HG02938 (cell line): ENCODE results near the gene NUCKS1.

Experiments used
- ATAC-seq: cut with Tn5 transposase; IDR thresholded peaks from one replicate; pipeline ENCODE4 v1.9.1; 2021; ENCODE audit warnings: mild to moderate bottlenecking, moderate library complexity; ENCODE audit not compliant: unreplicated experiment

Gene NUCKS1

GRCh38 chr1:205772607-205773032 is 22.6 kb upstream of the NUCKS1 start:
- ATAC-seq: no peak

GRCh38 chr1:205770618-205771017 is 20.6 kb upstream of the NUCKS1 start:
- no peak for ATAC-seq

DNA sequence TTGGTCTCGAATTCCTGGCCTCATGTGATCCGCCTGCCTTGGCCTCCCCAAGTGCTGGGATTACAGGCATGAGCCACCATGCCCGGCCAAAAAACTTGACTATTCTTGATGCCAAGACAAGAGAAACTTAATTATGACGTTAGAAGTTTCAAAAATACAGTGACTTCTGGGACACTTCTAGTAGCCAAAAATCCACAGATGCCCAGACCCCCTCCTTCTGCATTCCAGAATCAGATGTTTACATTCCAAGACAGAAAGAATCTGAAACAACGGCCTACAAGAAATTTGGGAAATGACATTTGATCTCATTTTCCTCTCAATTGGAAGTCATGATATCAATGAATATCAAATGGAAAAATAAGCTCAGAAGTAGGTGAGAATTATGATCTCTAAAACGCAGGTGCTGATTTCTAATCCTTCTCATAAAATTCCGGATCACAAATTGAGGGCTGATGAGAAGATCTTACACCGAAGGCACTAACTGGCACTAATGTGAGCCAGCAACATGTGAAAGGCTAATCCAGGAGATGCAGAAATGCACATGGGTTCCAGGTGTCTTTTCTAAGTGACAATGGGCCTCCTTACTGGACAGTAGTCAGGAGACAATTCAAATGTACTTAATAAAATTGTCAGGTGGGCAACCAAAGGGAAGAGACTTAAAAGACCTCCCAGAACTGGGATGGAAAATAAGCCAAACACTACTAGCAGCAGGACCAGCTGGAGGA is 19.8 kb upstream of the NUCKS1 start:
- no peak for ATAC-seq

- no peak for ATAC-seq
Observed at GRCh38 chr1:205767248-205767647, 17.3 kb upstream of the NUCKS1 start.

DNA sequence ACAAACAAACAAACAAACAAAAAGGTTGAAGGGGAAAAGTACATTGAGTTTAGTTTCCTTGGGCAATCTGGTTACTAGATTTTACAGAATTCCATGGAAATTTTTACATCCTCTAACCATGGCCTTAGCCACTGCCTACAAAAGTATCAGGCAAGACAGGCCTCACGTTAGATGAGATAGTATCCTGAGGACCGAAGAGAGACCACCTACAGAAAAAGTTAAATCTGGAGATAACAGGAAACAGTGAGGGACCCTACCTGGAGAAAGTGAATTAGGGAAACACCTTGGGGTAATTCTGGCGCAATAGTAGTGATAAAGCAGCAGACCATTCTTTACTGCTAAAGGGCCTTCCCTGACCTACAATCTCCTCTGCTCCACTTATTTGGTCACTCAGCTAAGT is 16.6 kb upstream of the NUCKS1 start:
- ATAC-seq: no peak

DNA sequence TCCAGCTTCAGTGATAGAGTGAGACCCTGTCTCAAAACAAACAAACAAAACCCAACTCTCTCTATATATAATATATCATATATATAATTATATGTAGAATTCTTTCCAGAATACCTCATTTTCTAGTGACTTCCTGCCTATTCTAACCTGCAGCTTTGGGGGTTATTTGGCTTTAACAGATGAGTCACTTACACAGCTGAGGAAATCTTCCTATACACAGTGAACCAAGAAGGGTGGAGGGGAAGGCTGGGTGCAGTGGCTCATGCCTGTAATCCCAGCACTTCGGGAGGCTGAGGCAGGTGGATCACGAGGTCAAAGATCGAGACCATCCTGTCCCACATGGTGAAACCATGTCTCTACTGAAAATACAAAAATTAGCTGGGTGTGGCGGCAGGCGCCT is 16.1 kb upstream of the NUCKS1 start:
- no peak for ATAC-seq

- no peak for ATAC-seq
Observed at GRCh38 chr1:205764578-205764977, 14.6 kb upstream of the NUCKS1 start.

DNA sequence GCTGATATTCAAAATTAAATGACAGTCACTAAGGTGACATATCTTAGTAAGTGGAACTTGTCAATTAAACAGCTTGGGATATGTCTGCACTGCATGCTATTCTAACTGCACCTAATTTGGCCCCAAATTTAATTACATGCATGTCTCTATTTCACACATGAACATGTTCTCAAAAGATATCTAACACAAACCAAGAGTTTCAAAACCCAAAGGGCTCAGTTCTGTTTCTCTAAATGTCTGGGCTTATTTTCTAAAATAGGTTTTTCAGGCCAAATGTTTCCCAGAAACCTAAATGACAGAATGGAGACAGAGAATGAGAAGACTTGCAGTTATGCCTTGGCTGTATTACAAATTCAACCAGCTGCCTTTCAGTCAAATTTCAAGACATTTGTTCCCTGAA is 14.0 kb upstream of the NUCKS1 start:
- no peak for ATAC-seq

DNA sequence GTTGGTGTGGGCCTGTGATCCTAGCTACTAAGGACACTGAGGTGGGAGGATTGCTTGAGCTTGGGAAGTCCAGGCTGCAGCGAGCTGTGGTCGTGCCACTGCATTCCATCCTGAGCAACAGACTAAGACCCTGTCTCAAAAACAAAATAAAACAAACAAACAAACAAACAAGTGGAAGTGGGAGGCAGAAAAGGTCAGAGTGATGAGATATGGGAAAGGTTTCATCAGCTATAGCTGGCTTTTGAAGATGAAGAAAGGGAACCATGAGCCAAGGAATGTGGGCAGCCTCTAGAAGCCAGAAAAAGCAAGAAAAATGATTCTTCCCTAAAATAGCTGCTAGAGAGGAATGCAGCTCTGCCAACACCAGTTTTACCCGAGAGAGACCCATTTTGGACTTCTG is 10.6 kb upstream of the NUCKS1 start:
- ATAC-seq: no peak

DNA sequence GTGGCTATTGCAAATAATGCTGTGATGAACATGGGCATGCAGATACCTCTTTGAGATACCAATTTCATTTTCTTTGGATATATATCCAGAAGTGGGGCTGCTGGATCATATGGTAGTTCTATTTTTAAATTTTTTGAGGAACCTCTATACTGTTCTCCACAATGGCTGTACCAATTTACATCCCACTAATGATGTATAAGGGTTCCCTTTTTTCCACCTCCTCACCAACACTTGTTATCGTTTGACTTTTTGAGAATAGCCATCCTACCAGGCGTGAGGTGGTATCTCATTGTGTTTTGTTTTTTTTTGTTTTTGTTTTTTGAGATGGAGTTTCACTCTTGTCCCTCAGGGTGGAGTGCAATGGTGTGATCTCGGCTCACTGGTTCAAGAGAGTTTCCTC is 6.6 kb upstream of the NUCKS1 start:
- no peak for ATAC-seq

GRCh38 chr1:205754857-205755256 is 4.9 kb upstream of the NUCKS1 start:
- no peak for ATAC-seq

DNA sequence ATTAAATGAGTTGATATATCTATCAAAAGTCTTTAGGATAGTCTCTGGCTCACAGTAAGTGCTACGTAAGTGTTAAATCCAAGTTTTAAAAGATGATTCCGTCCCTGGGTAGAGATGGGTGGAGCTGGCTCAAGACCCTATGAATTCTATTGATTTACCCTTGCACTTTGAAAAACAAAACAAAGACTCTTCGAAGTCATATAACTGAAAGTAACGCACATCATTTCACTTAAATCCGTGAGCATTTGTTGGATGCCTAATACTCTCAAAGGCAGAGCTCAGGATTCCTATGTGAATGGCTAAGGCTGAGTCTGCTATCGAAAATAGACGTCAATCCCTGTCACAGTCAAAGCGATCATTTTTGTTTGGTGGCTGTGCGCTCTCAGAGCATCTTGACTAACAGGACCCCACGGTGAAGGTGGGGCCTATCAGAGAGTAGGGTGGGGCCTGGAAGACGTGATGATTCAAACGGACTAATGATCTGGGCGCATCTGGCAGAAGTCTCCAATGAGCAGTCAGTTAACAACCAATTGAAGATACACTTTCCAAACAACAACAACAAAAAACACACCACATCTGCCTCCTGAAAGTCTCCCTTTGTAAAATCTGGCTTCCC is 1.2 kb upstream of the NUCKS1 start:
- no peak for ATAC-seq

DNA sequence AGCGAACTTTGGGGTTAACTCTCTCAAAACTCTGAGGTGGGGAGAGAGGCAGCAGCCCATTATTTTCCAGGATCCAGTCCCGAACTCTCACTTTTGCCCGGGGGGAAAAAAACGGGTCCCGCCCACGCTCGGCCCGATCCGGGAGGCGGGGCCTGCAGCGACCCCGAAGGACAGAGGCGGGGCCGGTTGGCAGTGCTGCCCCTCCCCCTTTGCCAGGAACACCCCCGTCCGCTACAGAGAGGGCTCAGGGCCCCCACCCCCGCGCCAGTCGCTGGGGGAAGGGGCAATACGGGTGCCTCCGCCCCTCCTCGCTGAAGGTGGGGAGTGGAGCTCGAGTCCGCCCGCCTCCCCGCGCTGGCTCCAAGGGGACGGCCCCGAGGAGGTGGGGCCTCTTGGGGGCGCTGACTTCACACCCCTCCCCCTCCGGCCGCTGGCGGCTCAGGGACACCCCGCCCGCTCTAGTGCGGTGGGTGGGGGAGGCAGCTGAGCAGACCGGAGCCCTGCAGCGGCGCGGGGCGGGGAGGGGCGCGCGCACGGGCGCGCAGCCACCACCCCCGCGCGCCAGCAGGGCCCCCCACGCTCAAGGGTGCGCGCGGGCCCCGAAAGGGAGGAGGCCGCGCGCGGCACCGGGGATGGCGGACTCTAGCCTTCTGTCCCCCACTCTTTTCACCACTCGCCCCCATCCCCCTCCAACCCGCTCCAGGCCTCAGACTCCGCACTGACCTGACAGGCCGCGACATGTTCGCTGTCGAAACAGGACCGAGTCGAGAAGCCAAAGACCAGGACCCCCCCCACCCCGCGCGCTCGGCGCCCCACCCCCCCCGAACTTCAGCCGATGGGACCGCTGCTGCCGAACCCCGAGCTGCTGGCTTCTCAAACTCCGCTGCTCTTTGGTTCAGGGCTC is 496 bp downstream of the NUCKS1 start:
- ATAC-seq: peak; percentile 65

DNA sequence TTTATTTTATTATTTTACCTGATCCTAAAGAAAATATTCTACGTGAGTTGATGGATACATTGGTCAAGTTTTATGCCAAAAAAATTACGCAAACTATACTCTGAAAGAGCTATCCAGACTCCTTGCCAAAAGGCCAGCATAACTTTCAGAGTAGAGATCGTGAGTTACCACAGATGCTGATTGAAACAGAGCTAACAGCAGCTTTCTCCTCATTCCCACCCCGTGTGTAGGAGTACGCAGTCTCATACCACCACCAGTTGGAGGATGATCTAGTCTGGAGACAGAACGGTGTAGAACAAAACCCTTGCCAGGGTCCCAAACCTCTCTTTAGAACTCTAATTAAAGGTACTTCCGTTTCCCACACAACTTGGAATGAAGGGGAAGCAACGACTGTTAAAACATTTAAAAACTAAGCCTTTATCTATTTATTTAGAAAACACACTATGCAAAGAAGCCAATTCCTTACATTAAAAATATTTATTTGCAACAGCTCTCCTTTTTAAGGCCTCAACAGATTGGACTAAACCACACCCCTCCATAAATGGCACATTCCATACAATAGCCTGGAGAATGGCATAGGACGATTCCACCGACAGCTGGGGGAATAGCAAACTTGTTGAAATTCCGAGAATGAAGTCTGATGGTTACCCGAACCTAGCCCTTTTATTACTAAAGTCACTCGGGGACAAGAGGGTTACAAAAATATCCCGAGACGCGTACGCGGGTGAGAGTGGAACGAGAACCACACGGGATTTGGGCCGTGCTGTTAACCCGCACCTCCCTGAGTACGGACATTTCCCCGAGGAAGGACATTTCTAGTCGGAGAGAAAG is 1.4 kb downstream of the NUCKS1 start:
- peak; percentile 25 for ATAC-seq

DNA sequence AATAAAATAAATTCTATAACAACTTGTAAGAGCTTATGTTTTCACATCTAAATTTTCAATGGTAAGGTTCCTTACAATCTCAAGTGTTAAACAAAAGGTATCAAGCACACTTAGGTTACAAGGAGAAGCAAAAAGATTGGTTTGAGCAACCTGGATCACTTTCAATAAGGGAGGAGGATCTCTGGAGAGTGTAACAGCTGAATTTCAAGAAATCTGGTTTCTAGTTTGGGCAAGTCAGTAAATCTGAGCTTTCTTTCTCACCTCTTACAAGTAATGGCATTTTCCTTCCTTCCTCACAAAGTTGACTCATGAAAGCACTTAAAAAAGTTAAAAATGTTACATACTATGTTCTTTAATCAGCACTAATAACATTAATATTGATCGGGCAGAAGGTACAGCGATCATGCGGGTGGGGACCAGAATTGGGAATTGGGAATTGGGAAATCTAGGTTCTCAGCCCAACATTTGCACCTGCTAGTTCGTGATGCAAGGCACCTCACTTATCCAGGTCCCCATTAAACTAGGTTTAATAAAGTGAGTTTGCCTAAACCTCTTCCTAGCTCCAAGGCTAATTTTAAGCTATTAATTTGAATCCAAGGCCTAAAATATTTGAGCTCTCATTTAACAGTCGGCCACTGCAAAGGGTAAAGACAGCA is 3.1 kb downstream of the NUCKS1 start:
- ATAC-seq: no peak

GRCh38 chr1:205744403-205744802 is 5.6 kb downstream of the NUCKS1 start:
- ATAC-seq: no peak

GRCh38 chr1:205743977-205744376 is 6.0 kb downstream of the NUCKS1 start:
- no peak for ATAC-seq

DNA sequence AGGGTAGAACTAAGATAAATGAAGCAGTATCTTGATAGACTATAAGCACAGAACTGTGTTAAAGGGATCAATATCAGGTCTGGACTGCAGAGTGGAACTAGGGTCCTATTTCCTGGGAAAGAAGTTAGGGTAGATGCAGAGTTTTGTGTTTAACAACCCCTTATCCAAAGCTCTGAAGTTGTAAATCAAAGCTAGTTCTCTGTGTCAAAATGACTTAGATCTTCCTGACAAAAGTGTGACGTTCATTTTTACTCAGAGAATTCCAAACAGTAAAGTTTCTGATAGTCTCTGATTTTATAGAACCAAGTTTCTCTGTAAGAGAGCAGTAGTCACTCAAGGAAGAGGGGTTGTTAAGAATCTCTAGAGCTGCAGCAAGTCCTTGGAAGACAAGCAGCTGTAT is 8.3 kb downstream of the NUCKS1 start:
- no peak for ATAC-seq

- no peak for ATAC-seq
Observed at GRCh38 chr1:205739348-205740160, 10.4 kb downstream of the NUCKS1 start.

- no peak for ATAC-seq
Observed at GRCh38 chr1:205735218-205735617, 14.8 kb downstream of the NUCKS1 start.
